ENCODE results near the gene BIN1.
A peak's percentile ranks its signal among the peaks of the same experiment; 100 is the strongest.
"Not testable (repeated sequence)": the region's sequence is repeated elsewhere in the genome, so short reads cannot be mapped to it uniquely, and the experiment has no call there.

BIN1 gene

GRCh38 chr2:127034051-127034450 is 72.9 kb downstream of the BIN1 start:
- DNase-seq (ENCODE audit: low read depth, low spot score) = no peak
- no peak overlapping the region for H3K4me3 ChIP-seq (ENCODE audit: low read depth, low read length)
- no peak for TF ChIP-seq CTCF (IDR thresholded peaks at IDR 0.05; ENCODE audit: low read depth, low read length)
- in situ Hi-C loops (cut with HindIII; ENCODE audit: low sequenced_read_pairs) = no loop called here

- H3K4me3 ChIP-seq (ENCODE audit: low read depth, low read length) = no peak overlapping the region
- in situ Hi-C loops (cut with HindIII; ENCODE audit: low sequenced_read_pairs) = no loop called here
- TF ChIP-seq CTCF (IDR thresholded peaks at IDR 0.05; ENCODE audit: low read depth, low read length) = no peak
- no peak for DNase-seq (ENCODE audit: low read depth, low spot score)
These were observed 74.3 kb downstream of the BIN1 start for GRCh38 chr2:127032621-127033020.

GRCh38 chr2:127029350-127030051 is 77.5 kb downstream of the BIN1 start:
- no peak for DNase-seq (ENCODE audit: low read depth, low spot score)
- in situ Hi-C loops (cut with HindIII; ENCODE audit: low sequenced_read_pairs) = no loop called here
- TF ChIP-seq CTCF (IDR thresholded peaks at IDR 0.05; ENCODE audit: low read depth, low read length) = no peak
- no peak overlapping the region for H3K4me3 ChIP-seq (ENCODE audit: low read depth, low read length)

- in situ Hi-C loops (cut with HindIII; ENCODE audit: low sequenced_read_pairs); DNase-seq (ENCODE audit: low read depth, low spot score); H3K4me3 ChIP-seq (ENCODE audit: low read depth, low read length): not testable (repeated sequence)
These were observed 78.2 kb downstream of the BIN1 start for GRCh38 chr2:127028745-127029144.

- DNase-seq (ENCODE audit: low read depth, low spot score) = no peak
- no peak overlapping the region for H3K4me3 ChIP-seq (ENCODE audit: low read depth, low read length)
- in situ Hi-C loops (cut with HindIII; ENCODE audit: low sequenced_read_pairs) = no loop called here
- TF ChIP-seq CTCF (IDR thresholded peaks at IDR 0.05; ENCODE audit: low read depth, low read length) = peak; percentile 13
These were observed 79.2 kb downstream of the BIN1 start for GRCh38 chr2:127027715-127028114.

GRCh38 chr2:127025359-127026166 is 81.4 kb downstream of the BIN1 start:
- TF ChIP-seq CTCF (IDR thresholded peaks at IDR 0.05; ENCODE audit: low read depth, low read length) = peak; percentile 43
- in situ Hi-C loops (cut with HindIII; ENCODE audit: low sequenced_read_pairs) = no loop called here
- peak overlapping the region; percentile 56 for H3K4me3 ChIP-seq (ENCODE audit: low read depth, low read length)
- DNase-seq (ENCODE audit: low read depth, low spot score) = peak; percentile 81

- in situ Hi-C loops (cut with HindIII; ENCODE audit: low sequenced_read_pairs) = no loop called here
- peak; percentile 50 for TF ChIP-seq CTCF (IDR thresholded peaks at IDR 0.05; ENCODE audit: low read depth, low read length)
- peak; percentile 36 for DNase-seq (ENCODE audit: low read depth, low spot score)
- H3K4me3 ChIP-seq (ENCODE audit: low read depth, low read length) = peak overlapping the region; percentile 56
These were observed 82.1 kb downstream of the BIN1 start for GRCh38 chr2:127024769-127025358.

All from astrocyte of the spinal cord (primary cell).